Measurements from ENCODE around the gene PDSS2. TPM values are rescaled to one million over a fixed set of nuclear protein-coding genes. Genes with fewer than 3 reads are reported as not detected.

Gene PDSS2
- total RNA-seq, 1 donor = 4.0 TPM

GRCh38 chr6:107275330-107275865, 184.0 kb downstream of the PDSS2 start:
- no peaks in the 10 kb centered on the region for H3K4me1 ChIP-seq (ENCODE audit: insufficient read depth, low read length)
- H3K9me3 ChIP-seq (ENCODE audit: low read depth, low read length) = no peaks in the 10 kb centered on the region
- no peak overlapping the region for H3K4me3 ChIP-seq (ENCODE audit: low read length)
- H3K27me3 ChIP-seq (ENCODE audit: insufficient read depth, low read length) = no peaks in the 10 kb centered on the region

- Histone ChIP-seq H3K4me1 (ENCODE audit: insufficient read depth, low read length) (no peaks in the 10 kb centered on the region), H3K9me3 (ENCODE audit: low read depth, low read length) (no peaks in the 10 kb centered on the region), H3K27me3 (ENCODE audit: insufficient read depth, low read length) (no peaks in the 10 kb centered on the region), H3K4me3 (ENCODE audit: low read length) (no peak overlapping the region)
Observed at GRCh38 chr6:107274288-107274687, 185.1 kb downstream of the PDSS2 start.

- no peaks in the 10 kb centered on the region for H3K27me3 ChIP-seq (ENCODE audit: insufficient read depth, low read length)
- no peaks in the 10 kb centered on the region for H3K4me1 ChIP-seq (ENCODE audit: insufficient read depth, low read length)
- no peak overlapping the region for H3K4me3 ChIP-seq (ENCODE audit: low read length)
- no peaks in the 10 kb centered on the region for H3K9me3 ChIP-seq (ENCODE audit: low read depth, low read length)
Observed at GRCh38 chr6:107272246-107272645, 187.1 kb downstream of the PDSS2 start.

GRCh38 chr6:107271208-107271790, 188.1 kb downstream of the PDSS2 start:
- no peaks in the 10 kb centered on the region for H3K27me3 ChIP-seq (ENCODE audit: insufficient read depth, low read length)
- H3K4me1 ChIP-seq (ENCODE audit: insufficient read depth, low read length) = no peaks in the 10 kb centered on the region
- H3K9me3 ChIP-seq (ENCODE audit: low read depth, low read length) = no peaks in the 10 kb centered on the region
- H3K4me3 ChIP-seq (ENCODE audit: low read length) = no peak overlapping the region

GRCh38 chr6:107267634-107268033, 191.7 kb downstream of the PDSS2 start:
- Histone ChIP-seq H3K4me1 (ENCODE audit: insufficient read depth, low read length) (no peaks in the 10 kb centered on the region), H3K27me3 (ENCODE audit: insufficient read depth, low read length) (no peaks in the 10 kb centered on the region)

GRCh38 chr6:107267006-107267405, 192.4 kb downstream of the PDSS2 start:
- Histone ChIP-seq H3K4me3 (ENCODE audit: low read length) (no peak overlapping the region), H3K9me3 (ENCODE audit: low read depth, low read length) (no peaks in the 10 kb centered on the region), H3K4me1 (ENCODE audit: insufficient read depth, low read length) (no peaks in the 10 kb centered on the region), H3K27me3 (ENCODE audit: insufficient read depth, low read length) (no peaks in the 10 kb centered on the region)

More at GRCh38 chr6:107267634-107268033, 191.7 kb downstream of the PDSS2 start:
- Histone ChIP-seq H3K4me3 (ENCODE audit: low read length) (no peak overlapping the region), H3K9me3 (ENCODE audit: low read depth, low read length) (no peaks in the 10 kb centered on the region)

- H3K27me3 ChIP-seq (ENCODE audit: insufficient read depth, low read length) = no peaks in the 10 kb centered on the region
- no peak overlapping the region for H3K4me3 ChIP-seq (ENCODE audit: low read length)
- no peaks in the 10 kb centered on the region for H3K9me3 ChIP-seq (ENCODE audit: low read depth, low read length)
- no peaks in the 10 kb centered on the region for H3K4me1 ChIP-seq (ENCODE audit: insufficient read depth, low read length)
Observed at GRCh38 chr6:107266563-107266962, 192.8 kb downstream of the PDSS2 start.

GRCh38 chr6:107264357-107264840, 195.0 kb downstream of the PDSS2 start:
- Histone ChIP-seq H3K4me1 (ENCODE audit: insufficient read depth, low read length) (no peaks in the 10 kb centered on the region), H3K9me3 (ENCODE audit: low read depth, low read length) (no peaks in the 10 kb centered on the region)

GRCh38 chr6:107259951-107260350, 199.4 kb downstream of the PDSS2 start:
- Histone ChIP-seq H3K9me3 (ENCODE audit: low read depth, low read length) (no peaks in the 10 kb centered on the region), H3K4me1 (ENCODE audit: insufficient read depth, low read length) (no peaks in the 10 kb centered on the region), H3K4me3 (ENCODE audit: low read length) (no peak overlapping the region), H3K27me3 (ENCODE audit: insufficient read depth, low read length) (no peaks in the 10 kb centered on the region)

More at GRCh38 chr6:107264357-107264840, 195.0 kb downstream of the PDSS2 start:
- no peaks in the 10 kb centered on the region for H3K27me3 ChIP-seq (ENCODE audit: insufficient read depth, low read length)
- no peak overlapping the region for H3K4me3 ChIP-seq (ENCODE audit: low read length)

- Histone ChIP-seq H3K4me3 (ENCODE audit: low read length) (no peak overlapping the region), H3K27me3 (ENCODE audit: insufficient read depth, low read length) (no peaks in the 10 kb centered on the region), H3K4me1 (ENCODE audit: insufficient read depth, low read length) (no peaks in the 10 kb centered on the region), H3K9me3 (ENCODE audit: low read depth, low read length) (no peaks in the 10 kb centered on the region)
Observed at GRCh38 chr6:107248147-107248546, 211.2 kb downstream of the PDSS2 start.

GRCh38 chr6:107246972-107247615, 212.3 kb downstream of the PDSS2 start:
- no peaks in the 10 kb centered on the region for H3K27me3 ChIP-seq (ENCODE audit: insufficient read depth, low read length)
- H3K4me1 ChIP-seq (ENCODE audit: insufficient read depth, low read length) = no peaks in the 10 kb centered on the region

GRCh38 chr6:107246249-107246971, 213.0 kb downstream of the PDSS2 start:
- H3K9me3 ChIP-seq (ENCODE audit: low read depth, low read length) = no peaks in the 10 kb centered on the region
- H3K27me3 ChIP-seq (ENCODE audit: insufficient read depth, low read length) = no peaks in the 10 kb centered on the region
- H3K4me3 ChIP-seq (ENCODE audit: low read length) = no peak overlapping the region
- no peaks in the 10 kb centered on the region for H3K4me1 ChIP-seq (ENCODE audit: insufficient read depth, low read length)

More at GRCh38 chr6:107246972-107247615, 212.3 kb downstream of the PDSS2 start:
- no peaks in the 10 kb centered on the region for H3K9me3 ChIP-seq (ENCODE audit: low read depth, low read length)
- H3K4me3 ChIP-seq (ENCODE audit: low read length) = no peak overlapping the region

- no peaks in the 10 kb centered on the region for H3K27me3 ChIP-seq (ENCODE audit: insufficient read depth, low read length)
- H3K4me1 ChIP-seq (ENCODE audit: insufficient read depth, low read length) = no peaks in the 10 kb centered on the region
- H3K4me3 ChIP-seq (ENCODE audit: low read length) = no peak overlapping the region
- no peaks in the 10 kb centered on the region for H3K9me3 ChIP-seq (ENCODE audit: low read depth, low read length)
Observed at GRCh38 chr6:107244742-107245480, 214.5 kb downstream of the PDSS2 start.

- H3K4me3 ChIP-seq (ENCODE audit: low read length) = no peak overlapping the region
- H3K27me3 ChIP-seq (ENCODE audit: insufficient read depth, low read length) = no peaks in the 10 kb centered on the region
- H3K4me1 ChIP-seq (ENCODE audit: insufficient read depth, low read length) = no peaks in the 10 kb centered on the region
- H3K9me3 ChIP-seq (ENCODE audit: low read depth, low read length) = no peaks in the 10 kb centered on the region
Observed at GRCh38 chr6:107244082-107244741, 215.2 kb downstream of the PDSS2 start.

Data from mononuclear cell (primary cell).